Measurements from ENCODE around the gene TBX15. TPM values are rescaled to one million over a fixed set of nuclear protein-coding genes. Genes with fewer than 3 reads are reported as not detected.
"Not testable (repeated sequence)": the region's sequence is repeated elsewhere in the genome, so short reads cannot be mapped to it uniquely, and the experiment has no call there.

Gene TBX15
- total RNA-seq, 2 donors from 2014 or later = not detected

DNA sequence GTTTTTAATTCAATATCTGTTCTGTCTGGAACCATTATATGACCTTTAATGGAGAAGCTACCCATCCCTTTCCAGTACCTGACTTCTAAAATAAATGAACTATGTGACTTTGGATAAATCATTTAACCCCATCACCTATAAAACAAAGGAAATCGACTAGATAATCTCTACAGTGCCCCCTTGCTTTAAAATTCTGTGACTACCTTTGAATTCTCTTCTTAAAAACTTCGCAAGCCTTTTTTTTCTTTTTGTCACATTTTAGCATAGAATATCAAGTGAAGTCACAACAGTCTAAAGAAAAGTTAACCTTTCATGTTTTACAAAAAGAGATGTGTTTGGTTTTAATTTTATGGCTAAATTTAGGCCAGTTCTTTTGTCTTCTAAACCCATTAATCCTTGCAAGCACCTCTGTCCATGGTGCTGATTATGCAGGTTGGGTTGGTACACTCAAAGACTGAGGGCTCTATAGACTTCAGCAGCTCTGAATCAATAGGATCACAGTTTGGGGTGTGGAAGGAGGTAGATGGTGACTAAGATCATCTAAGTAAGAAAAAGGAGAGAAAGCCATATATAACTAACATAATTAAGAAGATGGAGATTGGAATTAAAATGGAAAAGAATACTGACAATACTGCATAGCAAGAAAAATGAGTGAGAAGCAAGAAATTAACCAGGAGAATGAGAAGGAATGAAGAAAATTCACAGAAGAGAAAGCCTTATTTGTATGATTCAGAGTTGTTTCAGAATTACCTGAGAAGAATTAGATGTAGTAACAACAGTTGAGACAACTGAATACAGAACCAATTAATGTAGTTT, 59.2 kb downstream of the TBX15 start:
- H3K36me3 Mint-ChIP-seq = peaks cover 0 to 4% of the 10 kb centered on the region in 2 donors
- peaks cover 10 to 11% of the 10 kb centered on the region in 2 donors for H3K9me3 Mint-ChIP-seq
- ATAC-seq = no peak
- H3K27ac Mint-ChIP-seq = no peak overlapping the region
- DNase-seq (ENCODE audit: low spot score in 2 of 2) = no peak

DNA sequence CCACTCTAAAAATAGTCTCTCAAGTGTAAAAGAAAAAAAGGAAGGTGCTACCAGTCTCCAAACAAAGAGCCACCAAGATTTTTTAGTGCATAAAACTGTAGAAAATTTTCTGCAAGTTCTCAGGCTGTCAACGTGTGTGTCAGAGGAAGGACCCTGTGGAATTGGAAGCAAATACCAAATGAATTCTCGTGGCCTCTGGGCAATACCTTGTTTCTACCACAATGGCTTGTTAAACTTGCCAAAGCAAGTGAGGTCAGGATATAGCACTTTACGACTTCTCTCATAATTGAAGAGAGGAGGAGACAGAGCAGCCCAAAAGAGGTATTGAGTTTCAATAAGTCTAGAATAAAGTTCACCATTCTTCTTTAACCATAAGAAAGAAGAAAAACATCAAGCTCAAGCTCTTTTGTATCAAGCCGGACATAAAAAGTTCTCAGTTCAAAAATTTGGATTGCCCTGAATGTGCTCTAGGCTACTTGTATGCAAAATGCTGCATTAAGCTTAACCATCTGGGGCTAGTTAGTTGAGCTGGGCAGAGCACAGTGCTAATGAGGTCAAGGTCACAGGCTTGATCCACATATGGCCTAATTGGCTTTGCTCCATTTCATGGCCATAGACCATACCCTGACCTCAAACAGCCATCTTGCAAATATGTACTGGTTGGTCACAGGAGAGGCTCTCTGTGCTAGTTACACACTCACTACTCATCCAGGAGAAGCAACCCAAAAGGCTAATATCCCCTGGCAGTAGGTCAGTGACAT, 60.5 kb downstream of the TBX15 start:
- H3K36me3 Mint-ChIP-seq = peaks cover 0 to 4% of the 10 kb centered on the region in 2 donors
- DNase-seq (ENCODE audit: low spot score in 2 of 2) = no peak
- H3K27ac Mint-ChIP-seq = no peak overlapping the region
- H3K9me3 Mint-ChIP-seq = peaks cover 10 to 11% of the 10 kb centered on the region in 2 donors
- no peak for ATAC-seq

DNA sequence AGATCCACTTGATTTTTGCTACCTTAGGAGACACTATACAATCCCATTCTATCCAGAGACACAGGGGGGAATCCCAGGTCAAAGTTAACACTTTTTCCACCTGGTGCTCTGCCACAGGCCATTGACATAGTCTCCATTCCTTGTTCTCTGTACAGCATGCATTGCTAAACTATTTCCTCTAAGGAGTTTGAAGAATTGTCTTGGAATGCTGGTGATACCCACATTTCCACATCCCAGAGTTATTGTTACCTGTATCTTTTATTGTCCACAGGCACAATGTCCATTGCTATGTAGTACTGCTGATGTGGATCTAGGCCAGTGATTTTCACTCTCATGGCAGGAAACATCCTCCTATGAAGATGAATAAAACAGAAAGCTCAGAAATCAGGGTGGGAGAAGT, 61.9 kb downstream of the TBX15 start:
- ATAC-seq = no peak
- no peak for DNase-seq (ENCODE audit: low spot score in 2 of 2)
- peaks cover 0 to 4% of the 10 kb centered on the region in 2 donors for H3K36me3 Mint-ChIP-seq
- H3K27ac Mint-ChIP-seq = no peak overlapping the region
- peaks cover 10 to 11% of the 10 kb centered on the region in 2 donors for H3K9me3 Mint-ChIP-seq

DNA sequence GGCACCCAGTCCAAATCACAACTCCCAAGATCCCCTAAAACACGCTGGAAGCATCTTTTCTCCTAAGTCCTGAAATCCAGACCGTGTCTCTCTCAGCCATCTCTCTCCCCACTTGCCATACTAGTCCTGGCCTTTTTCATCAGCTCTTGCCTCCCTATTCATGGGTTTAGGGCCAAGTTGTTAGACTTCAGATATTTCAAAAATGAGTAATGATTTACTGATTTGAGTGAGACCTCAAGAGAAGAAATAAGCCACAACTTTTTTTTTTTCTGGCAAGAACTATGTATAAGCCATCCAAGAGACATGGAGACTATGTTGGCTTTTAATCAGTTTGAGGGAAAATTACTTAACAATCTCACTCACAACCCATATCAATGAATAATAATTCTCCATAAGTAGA, 62.5 kb downstream of the TBX15 start:
- H3K9me3 Mint-ChIP-seq = peaks cover 11 to 12% of the 10 kb centered on the region in 2 donors
- DNase-seq (ENCODE audit: low spot score in 2 of 2) (no peak), ATAC-seq (no peak)
- no peak overlapping the region for H3K27ac Mint-ChIP-seq
- peaks cover 0 to 4% of the 10 kb centered on the region in 2 donors for H3K36me3 Mint-ChIP-seq

DNA sequence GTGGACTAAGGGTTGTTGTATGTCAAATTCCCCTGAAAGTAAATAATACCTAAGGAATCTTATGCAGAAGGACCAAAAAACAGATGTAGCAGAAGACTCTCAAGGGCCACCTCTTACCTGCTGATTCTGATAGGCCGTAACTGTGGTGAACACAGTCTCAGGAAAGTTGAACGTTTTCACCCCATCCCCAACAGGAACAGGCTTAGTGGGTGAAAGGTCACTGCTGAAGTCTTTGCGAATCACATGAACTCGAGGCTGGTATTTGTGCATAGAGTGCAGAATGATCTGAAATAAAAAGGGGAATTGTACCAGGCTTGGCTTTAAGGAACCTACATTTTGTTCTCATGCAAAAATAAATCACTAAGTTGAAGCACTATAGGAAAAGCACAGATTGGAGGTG, 64.8 kb downstream of the TBX15 start:
- Mint-ChIP-seq H3K27ac (no peak overlapping the region), H3K9me3 (peaks cover 11 to 20% of the 10 kb centered on the region in 2 donors), H3K36me3 (no peaks in the 10 kb centered on the region)
- DNase-seq (ENCODE audit: low spot score in 2 of 2) (no peak), ATAC-seq (no peak)

DNA sequence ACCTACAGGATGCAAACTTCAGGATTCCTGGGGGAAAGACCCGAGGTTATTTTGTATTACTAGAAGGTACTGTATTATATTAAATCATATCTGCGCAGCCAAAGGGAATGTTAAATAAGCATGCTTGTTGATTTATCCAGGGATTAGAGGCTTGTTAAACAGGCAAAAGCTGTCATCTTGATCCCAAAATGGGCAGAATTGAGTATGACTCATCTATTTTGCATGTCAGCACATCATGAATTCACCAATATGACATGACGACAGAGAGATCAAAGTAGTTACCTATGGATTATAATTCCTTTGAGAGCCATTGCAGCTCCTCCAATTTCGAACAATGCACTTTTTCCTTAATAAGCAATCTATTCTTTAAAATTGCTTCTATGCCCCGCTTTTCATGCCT, 66.1 kb downstream of the TBX15 start:
- ATAC-seq (no peak), DNase-seq (ENCODE audit: low spot score in 2 of 2) (no peak)
- Mint-ChIP-seq H3K36me3 (no peaks in the 10 kb centered on the region), H3K27ac (no peak overlapping the region), H3K9me3 (peaks cover 17 to 20% of the 10 kb centered on the region in 2 donors)

DNA sequence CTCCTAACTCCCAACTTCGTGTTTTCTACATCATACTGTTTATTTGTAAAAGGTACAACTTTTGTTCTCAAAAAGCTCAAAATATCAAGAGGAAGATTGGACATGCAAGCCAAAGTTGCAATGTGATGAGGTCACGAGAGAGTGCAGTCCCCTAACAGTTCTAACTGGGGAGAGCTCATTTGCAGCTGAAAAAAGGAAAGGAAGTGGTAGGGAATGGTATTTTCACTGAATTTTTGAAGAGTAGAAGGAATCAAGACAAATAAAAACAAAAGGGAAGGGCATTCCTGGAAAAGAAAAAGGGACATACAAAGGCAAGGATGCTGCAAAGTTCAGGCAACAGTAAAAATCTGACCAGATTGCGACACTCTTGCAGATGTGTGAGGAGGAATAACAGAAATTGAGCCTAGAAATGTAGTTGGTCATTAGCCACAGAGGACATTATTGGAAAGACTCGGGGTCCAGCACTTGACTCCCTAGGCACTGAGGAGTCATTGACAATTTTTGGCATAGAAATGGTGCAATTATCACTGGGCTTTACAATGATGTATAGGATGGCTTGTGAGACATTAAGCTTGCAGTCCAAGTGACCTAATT, 67.9 kb downstream of the TBX15 start:
- DNase-seq (ENCODE audit: low spot score in 2 of 2) (no peak), ATAC-seq (no peak)
- Mint-ChIP-seq H3K36me3 (no peaks in the 10 kb centered on the region), H3K27ac (no peak overlapping the region), H3K9me3 (peaks cover 9 to 17% of the 10 kb centered on the region in 2 donors)

DNA sequence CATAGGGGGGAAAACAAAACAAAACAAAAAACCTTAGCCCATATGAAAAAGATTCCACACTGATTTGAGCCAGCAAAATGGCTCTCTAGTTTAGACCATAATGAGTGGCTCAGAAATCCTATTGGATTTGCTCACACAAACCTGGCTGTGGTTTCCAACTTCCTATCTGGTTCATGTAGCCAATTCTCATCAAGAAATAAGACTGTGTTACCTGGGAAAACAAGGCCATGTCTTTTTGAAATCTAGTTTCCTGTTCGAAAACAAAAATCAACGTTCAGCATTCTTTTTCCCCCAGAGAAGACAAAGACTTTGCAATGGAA, 69.2 kb downstream of the TBX15 start:
- Mint-ChIP-seq H3K36me3 (no peaks in the 10 kb centered on the region), H3K9me3 (peaks cover 9 to 17% of the 10 kb centered on the region in 2 donors), H3K27ac (no peak overlapping the region)
- no peak for ATAC-seq
- no peak for DNase-seq (ENCODE audit: low spot score in 2 of 2)

DNA sequence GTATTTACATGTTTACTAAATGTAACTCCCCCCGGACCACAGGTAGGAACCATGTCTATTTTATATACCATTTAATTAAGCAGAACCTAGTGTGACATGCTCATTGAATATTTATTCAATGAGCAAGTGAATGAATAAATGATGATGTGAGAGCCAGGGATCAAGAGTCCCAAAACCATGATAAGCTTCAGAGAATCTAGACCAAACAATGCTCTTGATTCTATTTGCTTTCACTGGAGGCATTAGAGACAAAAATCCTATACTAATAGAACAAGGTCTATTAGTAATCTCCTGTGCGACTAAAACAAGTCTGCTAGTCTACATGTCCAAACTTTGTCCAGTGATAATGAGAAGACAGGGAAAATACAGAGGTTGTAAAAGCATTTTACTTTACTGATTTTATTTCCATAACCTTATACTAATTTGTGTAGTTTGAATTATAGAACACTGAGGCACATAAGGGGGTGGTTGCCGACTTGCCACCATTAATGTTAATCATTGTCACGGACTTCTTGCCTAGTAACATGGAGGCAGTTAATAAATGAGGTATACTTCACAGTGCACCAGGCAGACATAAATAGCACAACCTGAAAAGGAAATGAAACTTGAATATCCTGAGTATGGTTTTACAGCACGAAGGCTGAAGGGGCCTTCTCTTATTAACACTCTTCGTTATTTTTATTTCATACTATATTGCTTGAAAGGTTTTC, 69.8 kb downstream of the TBX15 start:
- Mint-ChIP-seq H3K36me3 (no peaks in the 10 kb centered on the region), H3K9me3 (peaks cover 9 to 17% of the 10 kb centered on the region in 2 donors), H3K27ac (no peak overlapping the region)
- DNase-seq (ENCODE audit: low spot score in 2 of 2) (no peak), ATAC-seq (no peak)

DNA sequence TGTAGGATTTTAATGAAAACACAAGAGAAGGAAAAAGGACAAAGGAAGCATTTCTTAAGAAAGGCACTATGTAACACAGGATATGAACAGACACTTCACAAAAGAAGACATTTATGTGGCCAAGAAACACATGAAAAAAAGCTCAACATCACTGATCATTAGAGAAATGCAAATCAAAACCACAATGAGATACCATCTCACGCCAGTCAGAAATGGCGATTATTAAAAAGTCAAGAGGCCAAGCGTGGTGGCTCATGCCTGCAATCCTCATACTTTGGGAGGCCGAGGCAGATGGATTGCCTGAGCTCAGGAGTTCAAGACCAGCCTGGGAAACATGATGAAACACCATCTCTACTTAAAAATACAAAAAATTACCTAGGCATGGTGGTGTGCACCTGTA, 71.8 kb downstream of the TBX15 start:
- DNase-seq (ENCODE audit: low spot score in 2 of 2); H3K27ac Mint-ChIP-seq; H3K36me3 Mint-ChIP-seq; ATAC-seq: not testable (repeated sequence)
- H3K9me3 Mint-ChIP-seq = peaks cover 9 to 17% of the 10 kb centered on the region in 2 donors

DNA sequence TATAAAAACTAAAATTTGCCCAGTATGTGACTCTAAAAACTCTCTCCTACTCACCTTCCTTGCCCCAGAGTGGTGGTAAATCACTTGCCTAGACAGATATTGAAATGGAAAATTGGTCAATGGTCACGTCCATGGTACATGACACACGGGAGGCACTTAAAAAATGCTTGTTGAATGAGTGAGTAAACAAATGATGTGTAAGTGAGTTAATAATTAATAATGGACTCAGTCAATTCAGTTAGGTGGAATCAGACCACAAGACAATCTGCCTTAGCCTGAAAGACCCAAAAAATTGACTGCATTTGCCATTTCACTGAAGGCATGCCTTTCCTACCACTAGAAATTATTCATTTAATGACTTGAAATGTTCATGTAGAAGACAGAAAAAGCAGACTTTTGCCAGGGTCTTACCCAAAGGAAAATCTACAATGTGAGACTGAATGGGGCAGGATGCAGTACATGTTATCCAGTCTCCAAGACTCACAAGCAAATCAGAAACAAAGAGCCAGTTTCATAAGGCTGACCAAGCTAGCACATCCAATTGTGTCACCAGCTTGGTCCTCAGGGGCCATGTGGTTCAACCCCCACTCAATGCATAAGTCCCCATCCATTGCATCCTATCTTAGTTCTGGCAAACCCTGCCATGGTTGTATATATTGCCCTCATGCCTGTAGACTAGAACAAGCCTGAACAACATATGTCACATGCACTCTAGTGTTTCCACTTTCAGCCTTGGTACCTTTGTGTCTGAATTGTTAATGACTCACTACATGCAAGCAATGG, 73.6 kb downstream of the TBX15 start:
- Mint-ChIP-seq H3K36me3 (no peaks in the 10 kb centered on the region), H3K27ac (no peak overlapping the region)

DNA sequence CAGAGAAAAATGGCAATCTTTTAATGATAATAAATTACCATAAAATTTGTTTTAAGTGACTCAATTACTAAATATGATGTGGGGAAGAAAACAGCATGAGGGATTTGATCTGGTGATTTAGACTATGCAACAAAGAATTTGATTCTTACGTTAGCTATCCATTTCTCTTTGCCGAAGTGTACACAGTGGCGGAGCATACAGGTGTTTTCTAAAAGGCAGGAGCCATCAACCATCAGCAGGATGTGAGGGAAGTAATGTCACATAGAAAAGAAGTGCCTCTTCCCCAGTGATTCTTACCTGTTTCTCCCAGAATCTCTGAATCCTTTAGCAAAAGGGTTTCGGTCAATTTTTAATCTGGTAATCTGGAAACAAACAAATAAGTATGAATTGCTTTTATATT, 74.3 kb downstream of the TBX15 start:
- DNase-seq (ENCODE audit: low spot score in 2 of 2) = no peak
- no peaks in the 10 kb centered on the region for H3K36me3 Mint-ChIP-seq
- H3K9me3 Mint-ChIP-seq = peaks cover 5 to 11% of the 10 kb centered on the region in 2 donors
- H3K27ac Mint-ChIP-seq = no peak overlapping the region
- no peak for ATAC-seq

More for the DNA sequence above, 73.6 kb downstream of the TBX15 start:
- DNase-seq (ENCODE audit: low spot score in 2 of 2) (no peak), ATAC-seq (no peak)
- peaks cover 4 to 10% of the 10 kb centered on the region in 2 donors for H3K9me3 Mint-ChIP-seq

DNA sequence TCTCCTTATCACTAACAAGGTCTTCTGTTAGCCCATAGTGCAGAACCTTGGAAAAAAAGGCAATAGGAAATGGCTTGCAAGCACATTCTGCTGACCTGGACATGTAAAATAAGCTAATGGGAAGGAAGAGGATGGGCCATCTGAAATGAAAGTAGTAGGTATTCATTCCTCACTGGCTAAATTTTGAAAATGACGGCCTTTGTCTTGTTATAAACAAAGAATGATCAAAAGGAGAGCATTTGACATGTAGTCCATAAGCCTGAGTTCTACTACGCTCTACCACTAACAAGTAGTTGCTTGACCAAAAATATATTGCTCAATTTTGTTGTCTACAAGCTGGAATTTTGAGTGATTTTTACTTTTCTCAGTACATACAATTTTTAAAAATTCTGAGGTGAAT, 75.6 kb downstream of the TBX15 start:
- no peak for DNase-seq (ENCODE audit: low spot score in 2 of 2)
- no peak overlapping the region for H3K27ac Mint-ChIP-seq
- H3K9me3 Mint-ChIP-seq = peaks cover 10% of the 10 kb centered on the region in 2 donors
- ATAC-seq = no peak
- no peaks in the 10 kb centered on the region for H3K36me3 Mint-ChIP-seq

DNA sequence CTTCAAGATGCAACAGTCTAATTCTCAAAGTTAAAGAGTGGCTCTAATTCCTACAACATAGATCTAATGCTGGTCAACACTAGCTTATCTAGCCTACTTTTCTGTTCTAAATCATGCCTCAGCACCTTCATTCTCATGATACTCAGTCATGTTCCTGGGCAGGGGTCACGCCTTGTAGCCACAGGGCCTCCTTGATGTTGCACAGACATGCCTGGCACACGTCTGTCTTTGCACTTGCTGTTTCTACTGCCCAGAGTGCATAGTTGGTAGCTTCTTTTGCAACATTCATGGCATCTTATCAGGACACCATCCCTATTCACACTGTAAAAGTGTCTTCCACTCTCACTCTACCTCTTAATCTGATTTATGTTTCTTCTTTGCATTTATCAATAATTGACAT, 76.6 kb downstream of the TBX15 start:
- H3K36me3 Mint-ChIP-seq = no peaks in the 10 kb centered on the region
- peaks cover 9 to 10% of the 10 kb centered on the region in 2 donors for H3K9me3 Mint-ChIP-seq
- H3K27ac Mint-ChIP-seq = no peak overlapping the region
- DNase-seq (ENCODE audit: low spot score in 2 of 2) (no peak), ATAC-seq (no peak)

DNA sequence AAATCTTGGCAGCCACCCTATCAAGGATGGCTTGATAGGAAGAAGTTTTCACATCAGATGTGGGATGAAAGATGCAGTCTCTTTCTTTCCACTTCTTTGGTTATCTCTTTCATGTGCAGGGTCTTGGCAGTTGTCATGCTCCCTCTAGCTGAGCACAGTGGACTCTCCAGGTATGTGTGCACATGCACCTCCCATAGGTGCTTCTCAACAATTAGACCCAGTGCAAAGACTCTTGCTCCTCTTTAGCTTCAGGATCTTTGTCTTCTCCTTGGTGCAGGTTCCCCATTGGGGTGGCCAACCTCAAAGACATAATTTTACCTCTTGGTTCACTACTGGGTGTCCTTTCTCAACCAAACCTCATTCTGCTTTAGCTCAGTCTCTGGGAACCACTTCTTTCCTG, 80.7 kb downstream of the TBX15 start:
- no peaks in the 10 kb centered on the region for H3K36me3 Mint-ChIP-seq
- peaks cover 5 to 10% of the 10 kb centered on the region in 2 donors for H3K9me3 Mint-ChIP-seq
- no peak for ATAC-seq
- no peak for DNase-seq (ENCODE audit: low spot score in 2 of 2)
- no peak overlapping the region for H3K27ac Mint-ChIP-seq

DNA sequence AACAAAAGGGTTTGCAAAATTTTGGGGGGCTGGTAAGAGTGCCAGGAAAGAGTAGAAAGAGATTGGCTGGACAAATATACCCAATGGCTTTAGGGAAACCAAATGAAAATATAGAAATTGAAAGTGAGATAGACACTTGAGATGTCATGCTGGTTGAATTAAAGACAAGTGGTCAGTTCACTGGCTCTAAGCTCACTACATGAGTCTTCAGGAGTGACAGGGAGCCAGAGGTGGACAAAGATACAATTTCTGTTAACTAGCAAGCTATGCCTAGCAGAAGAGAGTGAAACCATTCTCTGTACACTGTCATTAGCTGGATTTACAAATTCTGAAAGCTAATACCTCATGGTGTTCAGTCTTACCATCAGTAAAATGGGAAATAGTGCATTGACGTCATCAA, 82.5 kb downstream of the TBX15 start:
- ATAC-seq = no peak
- H3K27ac Mint-ChIP-seq = no peak overlapping the region
- H3K9me3 Mint-ChIP-seq = peaks cover 5 to 9% of the 10 kb centered on the region in 2 donors
- DNase-seq (ENCODE audit: low spot score in 2 of 2) = no peak
- H3K36me3 Mint-ChIP-seq = no peaks in the 10 kb centered on the region
